B cell (primary cell): Measurements from ENCODE around the gene CHMP5. TPM values are rescaled to one million over a fixed set of nuclear protein-coding genes. Genes with fewer than 3 reads are reported as not detected.

Experiments
- ATAC-seq: fragments of 200-7000 bp; cut with Tn5 transposase; one replicate; pipeline ENCODE4 v1.10.0; 2021; ENCODE audit warnings: low read depth, mild to moderate bottlenecking, moderate number of reproducible peaks, moderate library complexity
- CTCF ChIA-PET: fragments of 350-600 bp; sonication (Branson Sonifier 250); formaldehyde crosslinking; loops from one replicate; lab custom pipeline; 2021; ENCODE audit warnings: antibody characterized with exemption, inconsistent platforms; lab: Charles Lee
- POLR2A ChIA-PET: fragments of 350-600 bp; sonication (Branson Sonifier 250); formaldehyde crosslinking; loops from one replicate; lab custom pipeline; 2021; ENCODE audit warnings: antibody characterized with exemption; lab: Charles Lee
- DNase-seq: peaks from one replicate; pipeline ENCODE4 v3.0.0; 2013
- H2AFZ ChIP-seq: 2 replicates; pipeline ENCODE4 v1.6.1; 2012; ENCODE audit warnings: mild to moderate bottlenecking, low read depth, low read length; ENCODE audit not compliant: insufficient read depth, poor library complexity, severe bottlenecking
- H3K27ac ChIP-seq, 2 donors: 1 replicate in 1 of 2; 2 replicates in 1 of 2; pipeline ENCODE4 v1.5.1; 2012 to 2013; ENCODE audit warnings: low read length in 2 of 2, mild to moderate bottlenecking in 2 of 2, moderate library complexity in 1 of 2
- H3K27me3 ChIP-seq, 4 experiments: fragments of 200-600 bp in 1 of 4; sonication (generic) in 1 of 4; replicated peaks in 1 of 4; 1 replicate in 2 of 4; 2 replicates in 2 of 4; pipeline versions ENCODE4 v1.6.1 to v1.7.0; 2013 to 2016; ENCODE audit warnings: low read length in 3 of 4, mild to moderate bottlenecking in 2 of 4, mixed read lengths in 1 of 4, moderate library complexity in 1 of 4; ENCODE audit not compliant: insufficient read depth in 4 of 4, control insufficient read depth in 3 of 4; ENCODE audit errors: control extremely low read depth in 1 of 4
- H3K36me3 ChIP-seq, 2 experiments: replicated peaks in 1 of 2; 1 replicate in 1 of 2; 2 replicates in 1 of 2; pipeline versions ENCODE4 v1.6.1 to v1.7.1; 2013; ENCODE audit warnings: low read length in 1 of 2; ENCODE audit not compliant: insufficient read depth in 2 of 2, control insufficient read depth in 1 of 2; ENCODE audit errors: control extremely low read depth in 1 of 2, extremely low read depth in 1 of 2
- H3K4me1 ChIP-seq, 2 donors: fragments of 200-600 bp in 1 of 2; sonication (generic) in 1 of 2; 1 replicate in 1 of 2; 2 replicates in 1 of 2; pipeline versions ENCODE4 v1.5.1 to v1.6.1; 2013 to 2017; ENCODE audit warnings: low read length in 2 of 2; ENCODE audit not compliant: control insufficient read depth in 2 of 2, insufficient read depth in 2 of 2
- H3K4me2 ChIP-seq: replicated peaks from 2 replicates; pipeline ENCODE3; 2012; ENCODE audit warnings: mild to moderate bottlenecking, low read depth, low read length; ENCODE audit not compliant: poor library complexity, severe bottlenecking
- H3K4me3 ChIP-seq, 5 experiments: fragments of 200-600 bp in 1 of 5; sonication (generic) in 1 of 5; 1 replicate in 3 of 5; 2 replicates in 2 of 5; pipeline versions ENCODE4 v1.5.1 to v1.7.0; 2011 to 2016; ENCODE audit warnings: low read length in 4 of 5, mild to moderate bottlenecking in 4 of 5, low read depth in 2 of 5, control low read depth in 1 of 5, moderate library complexity in 1 of 5; ENCODE audit not compliant: insufficient read depth in 1 of 5; ENCODE audit errors: control extremely low read depth in 1 of 5, extremely low read depth in 1 of 5
- H3K79me2 ChIP-seq: fragments of 200-600 bp; sonication (generic); one replicate; pipeline ENCODE4 v1.6.0; 2016; ENCODE audit warnings: low read length; ENCODE audit not compliant: control insufficient read depth, insufficient read depth
- H3K9ac ChIP-seq: fragments of 200-600 bp; sonication (generic); 2 replicates; pipeline ENCODE4 v1.6.1; 2017; ENCODE audit warnings: mild to moderate bottlenecking, low read length, moderate library complexity
- H3K9me3 ChIP-seq, 3 donors: one replicate each; pipeline versions ENCODE4 v1.6.1 to v1.7.1; 2013; ENCODE audit warnings: low read length in 2 of 3; ENCODE audit not compliant: control insufficient read depth in 2 of 3, insufficient read depth in 1 of 3; ENCODE audit errors: control extremely low read depth in 1 of 3
- H4K20me1 ChIP-seq: 2 replicates; pipeline ENCODE4 v1.6.0; 2012; ENCODE audit warnings: mild to moderate bottlenecking, low read length; ENCODE audit not compliant: insufficient read depth, control insufficient read depth, poor library complexity, severe bottlenecking
- H3K27ac Mint-ChIP-seq: one replicate; pipeline ENCODE4 v1.8.0; 2021; ENCODE audit warnings: mixed read lengths
- H3K27me3 Mint-ChIP-seq: one replicate; pipeline ENCODE4 v1.8.0; 2021; ENCODE audit warnings: mixed read lengths
- H3K4me1 Mint-ChIP-seq: one replicate; pipeline ENCODE4 v1.8.0; 2021; ENCODE audit warnings: mixed read lengths
- H3K4me3 Mint-ChIP-seq: one replicate; pipeline ENCODE4 v1.8.0; 2021; ENCODE audit warnings: mixed read lengths
- H3K9me3 Mint-ChIP-seq: one replicate; pipeline ENCODE4 v1.8.0; 2022; ENCODE audit warnings: mixed read lengths; ENCODE audit not compliant: insufficient read depth
- CTCF ChIP-seq: fragments of 200-600 bp; IDR thresholded peaks from one replicate; pipeline ENCODE4 v1.8.0; 2022; ENCODE audit warnings: antibody characterized with exemption, mild to moderate bottlenecking
- EZH2 ChIP-seq: IDR thresholded peaks from 2 replicates; pipeline ENCODE4 v1.6.1; 2012; ENCODE audit warnings: borderline replicate concordance, low read depth, mild to moderate bottlenecking, moderate library complexity, low read length; ENCODE audit not compliant: insufficient read depth, poor library complexity, severe bottlenecking
- WGBS: methylation state at CpG from one replicate; pipeline ENCODE4 v1.1.5; 2013; ENCODE audit warnings: missing lambda C conversion rate; ENCODE audit not compliant: insufficient coverage; 5-methylcytosine and 5-hydroxymethylcytosine counted together
- intact Hi-C: fragments of 100-400 bp; cut with micrococcal nuclease; formaldehyde crosslinking; loops from one replicate; pipeline ENCODE4 v1.10.0; 2022
- polyA plus RNA-seq: library from polyadenylated mRNA; depleted of rRNA; stranded (reverse); fragments of >200 nt; gene quantifications from 2 replicates; pipeline ENCODE4 v1.2.3, GENCODE V29; 2012
- total RNA-seq, 2 donors: library from RNA; stranded (reverse); fragments of 120-200 nt in 1 of 2; gene quantifications; 1 replicate in 1 of 2; 2 replicates in 1 of 2; pipeline versions ENCODE4 v1.2.3 to v1.2.4, GENCODE V29; 2013 to 2022

The CHMP5 gene
- total and polyA plus RNA-seq, 2 donors (not counting 1 experiment from before 2014, with no cell fraction given): 15.3 to 28.2 TPM

GRCh38 chr9:33254211-33254610 is 10.6 kb upstream of the CHMP5 start:
- H3K4me3 Mint-ChIP-seq: no peak overlapping the region
- POLR2A ChIA-PET: no interaction called here
- CTCF ChIA-PET: interaction anchor here (1.3 kb wide), 2 partner anchors 15 to 28 kb away, joined by 3 to 4 read pairs; no protein-coding TSS in a partner anchor

GRCh38 chr9:33255014-33255413 is 9.8 kb upstream of the CHMP5 start:
- H3K9ac ChIP-seq: no peak overlapping the region
- H3K4me1 ChIP-seq: peaks cover 0 to under 1% of the 10 kb centered on the region in 2 donors
- H3K27ac ChIP-seq: no peak overlapping the region
- WGBS: 98% methylated on average over 7 of the region's 8 CpGs
- peaks cover 13% of the 10 kb centered on the region for H3K79me2 ChIP-seq
- H3K9me3 Mint-ChIP-seq: no peaks in the 10 kb centered on the region
- peaks cover under 1% of the 10 kb centered on the region for H3K4me1 Mint-ChIP-seq
- H2AFZ ChIP-seq: no peak overlapping the region
- H4K20me1 ChIP-seq: no peaks in the 10 kb centered on the region
- no peaks in the 10 kb centered on the region for H3K9me3 ChIP-seq
- peaks cover 14 to 73% of the 10 kb centered on the region in 2 experiments for H3K36me3 ChIP-seq
- no peak overlapping the region for H3K27ac Mint-ChIP-seq
- no peak overlapping the region for H3K4me3 Mint-ChIP-seq
- ChIA-PET CTCF (interaction anchor here (1.3 kb wide), 1 partner anchor 16 kb away, joined by 4 read pairs; no protein-coding TSS in a partner anchor), POLR2A (no interaction called here)
- no peak overlapping the region for H3K4me2 ChIP-seq
- no peaks in the 10 kb centered on the region for H3K27me3 ChIP-seq
- intact Hi-C loops: no loop called here
- DNase-seq: no peak
- no peak for ATAC-seq
- no peak overlapping the region for H3K4me3 ChIP-seq
- H3K27me3 Mint-ChIP-seq: no peaks in the 10 kb centered on the region
- TF ChIP-seq CTCF (no peak), EZH2 (no peak)

More at GRCh38 chr9:33254211-33254610, 10.6 kb upstream of the CHMP5 start:
- H3K27me3 Mint-ChIP-seq: no peaks in the 10 kb centered on the region
- H3K27ac ChIP-seq: no peak overlapping the region
- peaks cover 8% of the 10 kb centered on the region for H3K4me1 Mint-ChIP-seq
- no peak for DNase-seq
- H3K27me3 ChIP-seq: no peaks in the 10 kb centered on the region
- H3K27ac Mint-ChIP-seq: no peak overlapping the region
- H3K9me3 ChIP-seq: no peaks in the 10 kb centered on the region
- no peak for ATAC-seq
- TF ChIP-seq CTCF (no peak), EZH2 (no peak)
- no peak overlapping the region for H3K9ac ChIP-seq
- H3K79me2 ChIP-seq: peaks cover 5% of the 10 kb centered on the region
- WGBS: 100% methylated on average over 4 of the region's 4 CpGs
- H3K9me3 Mint-ChIP-seq: no peaks in the 10 kb centered on the region
- H3K4me1 ChIP-seq: peaks cover 5 to 9% of the 10 kb centered on the region in 2 donors
- H3K4me3 ChIP-seq: no peak overlapping the region
- H3K4me2 ChIP-seq: no peak overlapping the region
- intact Hi-C loops: no loop called here
- H3K36me3 ChIP-seq: peaks cover 14 to 65% of the 10 kb centered on the region in 2 experiments
- H2AFZ ChIP-seq: no peak overlapping the region
- H4K20me1 ChIP-seq: no peaks in the 10 kb centered on the region
